Endodermal cell (in vitro differentiated cells): Measurements from ENCODE around the gene AIFM2. TPM values are rescaled to one million over a fixed set of nuclear protein-coding genes. Genes with fewer than 3 reads are reported as not detected.

ENCODE experiments used
- DNase-seq: peaks from one replicate; pipeline ENCODE4 v3.0.0-alpha.2; 2017
- H3K27ac ChIP-seq: 2 replicates; pipeline ENCODE4 v1.5.1; 2013; ENCODE audit warnings: mild to moderate bottlenecking, low read depth, low read length, moderate library complexity
- H3K27me3 ChIP-seq: 2 replicates; pipeline ENCODE4 v1.6.1; 2013; ENCODE audit warnings: mild to moderate bottlenecking, low read length, moderate library complexity; ENCODE audit not compliant: insufficient read depth, control insufficient read depth, poor library complexity, severe bottlenecking
- H3K36me3 ChIP-seq: 2 replicates; pipeline ENCODE4 v1.7.0; 2013; ENCODE audit warnings: mild to moderate bottlenecking, low read length, moderate library complexity; ENCODE audit not compliant: control insufficient read depth, insufficient read depth
- H3K4me1 ChIP-seq: one replicate; pipeline ENCODE4 v1.7.0; 2013; ENCODE audit warnings: low read length; ENCODE audit not compliant: control insufficient read depth, insufficient read depth
- H3K4me3 ChIP-seq: 2 replicates; pipeline ENCODE4 v1.5.1; 2013; ENCODE audit warnings: mild to moderate bottlenecking, low read length, moderate library complexity
- H3K9ac ChIP-seq: 2 replicates; pipeline ENCODE4 v1.6.1; 2013; ENCODE audit warnings: mild to moderate bottlenecking, low read length, moderate library complexity; ENCODE audit not compliant: poor library complexity, severe bottlenecking; ENCODE audit errors: extremely low read depth
- H3K9me3 ChIP-seq: 2 replicates; pipeline ENCODE4 v1.6.1; 2013; ENCODE audit warnings: mild to moderate bottlenecking, low read length, moderate library complexity; ENCODE audit not compliant: control insufficient read depth
- H3K27ac Mint-ChIP-seq: 2 replicates; pipeline ENCODE4 v1.8.0; 2020; ENCODE audit warnings: mixed read lengths
- H3K27me3 Mint-ChIP-seq: 2 replicates; pipeline ENCODE4 v1.8.0; 2021; ENCODE audit warnings: mild to moderate bottlenecking, mixed read lengths; ENCODE audit not compliant: insufficient read depth
- H3K36me3 Mint-ChIP-seq: 2 replicates; pipeline ENCODE4 v1.8.0; 2020; ENCODE audit warnings: low read depth, mixed read lengths
- H3K4me1 Mint-ChIP-seq: 2 replicates; pipeline ENCODE4 v1.8.0; 2020; ENCODE audit warnings: mixed read lengths
- H3K4me3 Mint-ChIP-seq: 2 replicates; pipeline ENCODE4 v1.8.0; 2020; ENCODE audit warnings: mild to moderate bottlenecking, moderate library complexity, mixed read lengths
- H3K9me3 Mint-ChIP-seq: 2 replicates; pipeline ENCODE4 v1.8.0; 2020; ENCODE audit warnings: mild to moderate bottlenecking, mixed read lengths
- CTCF ChIP-seq: fragments of 200-600 bp; sonication (generic); conservative IDR thresholded peaks from 2 replicates; pipeline ENCODE4 v1.5.0; 2021; ENCODE audit warnings: antibody characterized with exemption, mild to moderate bottlenecking
- WGBS, 2 experiments: methylation state at CpG; one replicate each; pipeline versions ENCODE4 v1.1.5 to v1.1.7; 2013; ENCODE audit warnings: missing lambda C conversion rate in 2 of 2, mixed read lengths in 1 of 2; ENCODE audit not compliant: insufficient coverage in 1 of 2, insufficient read length in 1 of 2; 5-methylcytosine and 5-hydroxymethylcytosine counted together
- total RNA-seq, 2 donors: library from RNA; stranded (reverse); fragmentation: NEBNext Ultra II Directional in 1 of 2; extraction: Animal tissue kit (Norgen Biotek cat#: 25700) in 1 of 2; gene quantifications; 2 replicates in 1 of 2; 3 replicates in 1 of 2; pipeline ENCODE4 v1.2.1, GENCODE V29; 2021

AIFM2 gene
- total RNA-seq, 2 donors from 2014 or later, result 7.1 to 7.6 TPM

- H3K4me1 ChIP-seq, result no peaks in the 10 kb centered on the region
- no peak overlapping the region for H3K4me3 Mint-ChIP-seq
- H3K9me3 ChIP-seq, result no peaks in the 10 kb centered on the region
- no peaks in the 10 kb centered on the region for H3K36me3 ChIP-seq
- 95 to 97% methylated on average over 6 to 11 of the region's 11 CpGs for WGBS, 2 experiments
- H3K4me1 Mint-ChIP-seq, result peaks cover 2% of the 10 kb centered on the region
- no peak for TF ChIP-seq CTCF
- H3K27me3 ChIP-seq, result no peaks in the 10 kb centered on the region
- peaks cover 2% of the 10 kb centered on the region for H3K9me3 Mint-ChIP-seq
- DNase-seq, result no peak
- H3K27ac ChIP-seq, result no peak overlapping the region
- H3K9ac ChIP-seq, result no peak overlapping the region
- no peak overlapping the region for H3K27ac Mint-ChIP-seq
- peaks cover 22% of the 10 kb centered on the region for H3K36me3 Mint-ChIP-seq
- no peak overlapping the region for H3K4me3 ChIP-seq
- no peaks in the 10 kb centered on the region for H3K27me3 Mint-ChIP-seq
These were observed 11.2 kb downstream of the AIFM2 start for GRCh38 chr10:70121281-70121949.

GRCh38 chr10:70120417-70120816, 12.2 kb downstream of the AIFM2 start:
- no peak for DNase-seq
- H3K36me3 Mint-ChIP-seq, result peaks cover 22% of the 10 kb centered on the region
- no peak overlapping the region for H3K27ac Mint-ChIP-seq
- no peaks in the 10 kb centered on the region for H3K27me3 Mint-ChIP-seq
- Histone ChIP-seq H3K36me3 (no peaks in the 10 kb centered on the region), H3K9me3 (no peaks in the 10 kb centered on the region), H3K4me1 (no peaks in the 10 kb centered on the region), H3K27ac (no peak overlapping the region), H3K4me3 (no peak overlapping the region), H3K9ac (no peak overlapping the region), H3K27me3 (no peaks in the 10 kb centered on the region)
- peaks cover 2% of the 10 kb centered on the region for H3K9me3 Mint-ChIP-seq
- 93 to 100% methylated on average over 2 to 6 of the region's 6 CpGs for WGBS, 2 experiments
- H3K4me1 Mint-ChIP-seq, result peaks cover 8% of the 10 kb centered on the region
- no peak overlapping the region for H3K4me3 Mint-ChIP-seq
- no peak for TF ChIP-seq CTCF

- H3K27ac ChIP-seq, result no peak overlapping the region
- Mint-ChIP-seq H3K27me3 (no peaks in the 10 kb centered on the region), H3K9me3 (peaks cover 2% of the 10 kb centered on the region), H3K4me1 (peaks cover 8% of the 10 kb centered on the region), H3K27ac (no peak overlapping the region), H3K4me3 (no peak overlapping the region), H3K36me3 (peaks cover 19% of the 10 kb centered on the region)
- 92% methylated on average over 6 to 8 of the region's 8 CpGs for WGBS, 2 experiments
- H3K4me3 ChIP-seq, result no peak overlapping the region
- H3K4me1 ChIP-seq, result no peaks in the 10 kb centered on the region
- TF ChIP-seq CTCF, result no peak
- no peaks in the 10 kb centered on the region for H3K27me3 ChIP-seq
- DNase-seq, result no peak
- no peaks in the 10 kb centered on the region for H3K36me3 ChIP-seq
- H3K9me3 ChIP-seq, result no peaks in the 10 kb centered on the region
- no peak overlapping the region for H3K9ac ChIP-seq
These were observed 13.0 kb downstream of the AIFM2 start for GRCh38 chr10:70119623-70120022.
